Activated CD4-positive, alpha-beta T cell treated with anti-CD3 and anti-CD28 coated beads, Interleukin-2, amount 50 U/mL, for 1 hour (primary cell): ENCODE results near the gene SMG7.

Experiments used
- DNase-seq: peaks from one replicate; pipeline ENCODE4 v3.0.0-alpha.2; 2020

The SMG7 gene

DNA sequence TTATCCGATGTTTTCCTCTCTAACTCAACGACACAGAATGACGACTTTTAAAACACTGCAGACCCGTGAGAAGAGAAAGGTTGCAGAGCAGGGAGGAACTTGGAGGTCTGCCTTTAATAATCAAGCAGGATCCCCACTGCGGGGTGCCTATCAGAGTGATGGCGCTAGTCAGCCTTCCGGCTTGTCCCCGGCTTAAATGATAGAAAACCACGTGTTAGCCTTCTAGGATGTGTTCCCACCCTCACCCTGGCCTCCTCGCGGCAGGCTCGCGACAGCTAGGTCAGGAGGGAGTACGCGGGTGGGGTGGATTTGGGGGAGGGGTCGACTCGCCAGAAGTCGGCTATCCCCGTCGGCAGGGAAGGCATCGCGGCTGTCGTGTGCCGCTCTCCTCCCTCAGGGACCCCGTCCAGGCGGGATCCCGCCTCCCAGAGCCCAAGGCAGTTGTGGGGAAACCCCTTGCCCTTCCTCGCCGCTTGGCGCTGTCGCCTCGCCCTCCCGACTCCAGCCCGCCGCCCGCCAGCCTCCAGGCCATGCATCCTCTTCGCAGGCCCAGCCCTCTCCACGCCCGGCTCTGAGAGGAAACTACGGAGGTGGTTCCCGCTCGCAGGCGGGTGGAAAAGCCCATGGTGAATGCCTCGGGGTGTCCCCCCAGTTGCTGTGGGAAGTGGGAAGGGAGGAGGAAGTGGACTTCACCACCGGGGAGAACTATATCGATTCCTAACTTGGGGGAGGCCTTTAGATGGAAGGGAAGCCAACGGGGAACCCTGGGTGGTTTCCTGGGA, 1.1 kb upstream of the SMG7 start:
- DNase-seq = peak; percentile 51

DNA sequence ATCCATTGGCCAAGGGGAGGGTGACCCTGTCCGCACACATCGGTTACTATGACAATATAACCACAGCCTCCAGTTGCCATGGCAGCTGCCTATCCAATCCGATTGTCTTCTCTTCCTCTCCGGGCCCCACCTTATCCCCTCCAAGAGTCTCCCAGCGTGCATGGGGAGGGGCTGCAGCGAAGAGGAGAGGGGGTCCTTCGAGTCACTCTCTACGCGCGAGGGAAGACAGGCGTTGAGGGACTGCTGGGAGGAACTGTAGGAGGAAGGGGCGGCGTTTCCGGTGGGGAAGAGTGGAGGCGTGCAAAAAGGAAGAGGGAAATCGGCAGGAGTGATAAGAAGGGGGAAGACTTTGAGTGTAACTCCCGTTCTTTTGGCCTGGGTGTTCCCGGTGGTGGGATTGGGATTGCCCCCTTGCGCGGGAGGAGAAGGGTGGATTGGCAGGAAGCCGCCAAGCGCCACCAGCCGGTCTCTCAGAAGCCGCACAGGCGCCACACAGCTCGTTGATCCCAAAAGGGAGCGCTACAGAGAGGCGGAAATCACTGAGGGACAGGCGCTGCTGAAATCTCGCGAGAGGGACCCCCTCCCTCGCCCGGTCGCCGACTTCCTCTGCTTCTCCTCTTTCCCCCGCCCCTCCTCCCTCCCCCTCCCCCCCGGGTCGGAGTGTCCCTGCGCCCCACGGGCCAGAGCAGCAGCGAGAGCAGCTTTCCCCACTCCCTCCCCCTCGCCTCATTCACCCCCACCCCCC, 384 bp upstream of the SMG7 start:
- DNase-seq = peak; percentile 98

DNA sequence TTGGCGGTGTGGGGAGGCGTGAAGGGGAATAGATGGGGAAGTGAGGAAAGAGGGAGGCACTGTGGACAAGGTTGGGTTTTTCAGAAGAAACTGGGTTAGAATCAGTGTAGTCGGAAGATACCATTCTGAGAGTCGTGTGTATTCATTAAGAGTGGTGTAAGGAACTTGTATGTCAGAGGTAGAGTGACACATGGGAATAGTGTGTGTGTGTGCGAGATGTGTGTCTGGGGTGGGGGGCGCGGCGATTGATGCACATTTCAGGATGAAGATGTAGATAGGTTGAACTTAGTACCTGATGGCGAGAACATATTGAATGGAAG, 878 bp downstream of the SMG7 start:
- no peak for DNase-seq

DNA sequence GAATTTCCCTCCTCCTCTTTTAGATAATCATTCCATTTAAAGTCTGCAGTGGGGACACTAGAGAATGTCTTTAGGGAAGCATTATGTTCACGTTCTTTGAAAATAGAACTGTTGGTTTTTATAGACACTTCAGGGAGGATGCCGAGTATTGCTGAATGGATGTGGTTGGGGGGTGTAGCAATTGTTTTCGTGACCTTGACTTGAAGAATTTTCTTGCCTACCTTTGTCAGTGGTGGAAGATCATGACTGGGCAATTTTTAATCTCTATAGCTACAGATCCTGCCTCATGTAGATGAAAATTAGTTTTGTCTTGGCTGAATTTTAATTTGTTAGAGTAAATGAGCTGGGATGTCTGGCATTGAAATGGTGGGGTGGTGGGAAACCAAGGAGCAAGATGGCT, 3.8 kb downstream of the SMG7 start:
- no peak for DNase-seq

DNA sequence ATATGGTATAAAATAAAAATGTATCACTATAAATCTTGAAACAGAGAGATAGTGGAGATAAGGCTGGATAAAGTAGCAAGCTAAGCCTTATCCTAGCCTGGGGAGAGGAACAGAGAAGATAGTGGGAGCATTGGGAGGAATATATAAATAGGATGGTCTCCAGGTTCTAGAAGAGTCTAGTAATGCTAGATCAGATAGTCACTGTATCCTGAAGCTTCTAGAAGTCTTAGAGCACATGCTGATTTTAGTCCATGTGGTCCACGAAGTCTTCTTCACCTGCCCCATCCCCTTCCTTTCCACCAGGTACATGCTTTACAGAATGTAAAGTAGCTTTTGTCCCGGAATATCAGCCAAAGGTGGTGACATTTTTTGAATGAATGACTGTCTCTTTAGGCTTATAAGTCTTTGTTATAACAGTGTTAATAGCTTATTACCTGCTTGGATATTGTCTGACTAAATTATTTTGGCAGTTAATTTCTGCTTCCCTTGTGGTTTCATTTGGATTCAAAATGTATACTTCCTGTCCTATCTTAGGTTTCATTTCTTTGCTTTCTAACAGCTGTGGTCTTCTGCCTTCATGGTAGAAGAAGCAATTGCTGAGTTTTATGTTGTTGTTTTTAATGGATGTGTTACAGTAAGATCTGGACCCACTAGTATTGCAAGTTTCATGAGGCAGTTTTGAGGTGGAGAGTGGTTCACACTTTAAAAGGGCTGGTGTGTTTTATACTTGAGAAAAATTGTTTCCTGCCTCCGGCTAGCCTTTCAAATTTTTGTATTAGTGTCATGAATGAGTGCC, 5.9 kb downstream of the SMG7 start:
- DNase-seq = no peak

DNA sequence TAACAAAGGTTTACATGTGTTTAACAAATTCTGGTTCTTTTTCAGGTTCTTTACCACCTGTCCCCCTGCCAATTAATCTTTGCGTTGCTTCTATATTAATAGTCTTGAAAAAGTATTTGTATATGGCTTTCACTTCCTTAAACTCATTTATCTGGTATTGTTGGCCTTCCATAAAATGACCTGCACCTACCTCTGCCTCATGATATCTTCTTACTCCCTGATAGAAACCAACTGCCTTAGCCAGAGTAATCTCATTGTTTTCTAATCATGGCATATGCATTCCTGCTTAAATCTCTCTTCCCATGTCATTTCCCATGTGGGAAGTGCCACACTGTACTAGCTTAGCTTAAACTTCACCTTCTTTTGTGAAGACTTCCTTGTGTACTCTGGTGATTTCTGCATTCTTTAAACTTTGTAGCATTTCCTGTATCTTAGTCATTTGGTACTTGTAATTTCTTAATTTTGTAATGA, 8.7 kb downstream of the SMG7 start:
- DNase-seq = no peak

DNA sequence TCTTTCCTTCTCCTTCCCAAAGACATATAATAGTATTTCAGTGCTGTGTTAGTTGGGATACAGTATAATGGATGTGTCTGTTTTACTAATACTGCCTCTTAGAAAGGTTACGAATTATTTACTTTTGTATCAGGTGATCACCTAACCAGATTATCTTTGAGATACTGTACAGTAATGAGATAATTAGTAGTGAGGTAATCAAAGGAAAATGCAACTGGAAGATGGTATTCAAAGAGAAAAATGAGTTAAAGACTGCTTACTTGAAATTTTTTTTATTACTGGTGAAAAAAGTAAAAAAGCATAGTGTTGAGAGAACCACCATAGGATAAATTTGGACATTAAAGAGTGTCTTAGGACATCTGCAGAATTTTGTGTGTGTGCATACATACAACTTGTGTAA, 10.9 kb downstream of the SMG7 start:
- DNase-seq = no peak

DNA sequence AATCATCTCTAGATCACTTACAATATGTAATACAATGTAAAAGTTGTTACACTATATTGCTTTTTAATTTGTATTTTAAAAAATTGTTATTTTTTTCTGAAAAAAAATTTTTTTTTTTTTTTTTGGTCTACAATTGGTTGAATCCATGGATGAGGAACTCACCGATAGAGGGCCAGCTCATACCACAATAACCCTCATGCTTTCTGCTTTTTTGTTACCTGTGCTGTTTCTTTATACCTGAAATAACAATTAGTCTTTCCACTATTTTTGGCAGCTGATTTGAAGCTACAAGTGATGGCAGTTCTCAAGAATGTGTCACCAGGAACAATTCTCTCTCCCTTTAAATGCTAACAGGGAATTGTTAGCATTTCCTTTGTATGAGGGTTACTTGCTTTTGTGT, 12.0 kb downstream of the SMG7 start:
- DNase-seq = no peak

DNA sequence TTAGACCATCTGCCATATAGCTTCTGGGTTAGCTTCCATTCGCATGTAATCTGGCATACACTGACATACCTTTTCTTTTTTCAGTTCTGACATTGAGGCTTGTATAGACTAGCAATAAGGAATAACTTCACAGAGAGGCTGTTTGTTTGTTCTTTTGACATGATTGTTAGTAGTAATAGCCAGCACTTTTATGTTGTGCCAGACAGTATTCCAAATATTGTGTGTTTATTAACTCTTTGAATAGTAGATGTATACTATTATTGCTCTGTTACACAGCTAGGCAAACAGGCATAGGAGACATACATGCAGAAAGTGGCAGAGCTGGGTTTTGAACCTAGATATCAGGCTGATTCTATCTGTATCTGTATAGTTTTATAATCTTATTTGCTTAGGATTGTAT, 12.6 kb downstream of the SMG7 start:
- DNase-seq = no peak

DNA sequence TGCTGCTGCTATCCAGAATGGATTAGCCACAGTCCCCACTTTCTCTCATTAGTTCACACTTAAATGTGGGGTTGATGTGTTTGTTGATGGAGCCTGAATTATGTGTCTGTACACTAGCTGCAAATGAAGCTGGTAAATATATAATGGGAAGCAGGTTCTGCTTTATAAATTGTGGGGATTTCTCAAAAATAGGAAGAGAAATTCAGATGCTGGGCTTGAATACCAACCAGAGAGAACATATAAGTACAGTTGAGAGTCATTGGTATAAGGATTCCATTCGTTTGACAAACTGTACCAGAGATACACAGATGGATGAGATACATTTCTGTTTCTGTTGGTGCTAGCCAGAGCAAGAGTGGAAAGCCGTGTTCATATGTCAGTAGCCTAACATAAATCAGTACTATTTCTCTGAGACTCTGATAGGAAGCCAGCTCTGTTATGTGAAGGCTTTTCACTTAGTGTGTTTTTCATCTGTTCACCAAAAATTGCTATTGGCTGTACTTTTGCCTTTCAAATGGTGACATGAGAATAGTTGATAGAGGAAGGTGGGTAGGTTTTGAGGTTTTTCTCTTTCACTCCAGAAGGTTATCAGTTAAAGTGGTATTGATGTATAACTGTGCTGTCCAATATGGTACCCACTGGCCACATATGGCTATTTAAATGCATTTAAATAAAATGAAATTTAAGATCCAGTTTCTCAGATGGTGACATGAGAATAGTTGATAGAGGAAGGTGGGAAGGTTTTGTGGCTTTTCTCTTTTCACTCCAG, 15.6 kb downstream of the SMG7 start:
- DNase-seq = no peak

DNA sequence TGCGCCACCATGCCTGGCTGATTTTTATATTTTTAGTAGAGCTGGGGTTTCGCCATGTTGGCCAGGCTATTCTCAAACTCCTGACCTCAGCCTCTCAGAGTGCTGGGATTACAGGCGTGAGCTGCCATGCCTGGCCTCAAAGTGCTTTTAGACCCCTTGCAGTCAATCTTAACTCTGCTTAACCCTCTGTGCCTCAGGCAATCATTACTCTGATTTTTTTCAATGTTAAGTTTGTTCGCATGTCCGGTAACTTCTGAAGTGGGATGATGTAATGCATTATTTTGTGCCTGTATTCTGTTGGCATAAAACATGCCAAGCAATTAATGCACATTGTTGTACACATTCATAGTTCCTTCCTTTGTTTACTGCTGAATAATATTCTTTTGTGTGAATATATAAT, 18.6 kb downstream of the SMG7 start:
- no peak for DNase-seq

DNA sequence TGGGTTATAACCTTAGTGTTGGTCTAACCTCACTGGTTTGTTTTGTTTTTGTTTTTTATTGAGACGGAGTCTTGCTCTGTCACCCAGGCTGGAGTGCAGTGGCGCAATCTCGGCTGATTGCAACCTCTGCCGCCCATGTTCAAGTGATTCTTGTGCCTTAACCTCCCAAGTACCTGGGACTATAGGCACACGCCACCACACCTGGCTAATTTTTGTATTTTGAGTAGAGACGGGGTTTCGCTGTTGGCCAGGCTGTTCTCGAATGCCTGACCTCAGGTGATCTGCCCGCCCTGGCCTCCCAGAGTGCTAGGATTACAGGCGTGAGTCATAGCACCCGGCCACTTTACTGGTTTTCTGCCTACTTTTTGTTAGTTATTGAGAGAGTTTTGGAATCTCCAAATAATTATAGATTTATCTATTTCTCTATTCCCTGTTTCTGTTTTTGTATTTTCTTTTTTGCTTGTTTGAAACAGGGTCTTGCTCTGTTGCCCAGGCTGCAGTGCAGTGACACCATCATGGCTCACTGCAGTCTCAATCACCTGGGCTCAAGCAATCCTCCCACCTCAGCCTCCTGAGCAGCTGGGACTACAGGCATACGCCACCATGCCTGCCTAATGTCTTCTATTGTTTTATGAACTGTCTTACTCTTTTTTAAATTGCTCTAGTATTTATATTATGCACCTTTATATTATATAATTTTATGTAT, 21.4 kb downstream of the SMG7 start:
- DNase-seq = no peak

DNA sequence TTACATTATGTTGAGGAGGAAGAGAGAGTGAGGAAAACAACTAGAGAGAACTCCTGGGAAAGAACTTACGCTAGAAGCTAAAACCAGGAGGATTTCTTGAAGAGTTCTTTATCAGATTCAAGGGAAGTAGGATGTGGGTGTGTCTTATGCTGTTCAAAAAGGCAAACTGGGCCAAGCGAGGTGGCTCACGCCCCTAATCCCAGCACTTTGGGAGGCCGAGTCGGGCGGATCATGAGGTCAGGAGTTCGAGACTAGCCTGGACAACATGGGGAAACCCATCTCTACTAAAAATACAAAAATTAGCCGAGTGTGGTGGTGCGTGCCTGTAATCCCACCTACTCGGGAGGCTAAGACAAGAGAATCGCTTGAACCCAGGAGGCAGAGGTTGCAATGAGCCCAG, 23.1 kb downstream of the SMG7 start:
- DNase-seq = no peak

DNA sequence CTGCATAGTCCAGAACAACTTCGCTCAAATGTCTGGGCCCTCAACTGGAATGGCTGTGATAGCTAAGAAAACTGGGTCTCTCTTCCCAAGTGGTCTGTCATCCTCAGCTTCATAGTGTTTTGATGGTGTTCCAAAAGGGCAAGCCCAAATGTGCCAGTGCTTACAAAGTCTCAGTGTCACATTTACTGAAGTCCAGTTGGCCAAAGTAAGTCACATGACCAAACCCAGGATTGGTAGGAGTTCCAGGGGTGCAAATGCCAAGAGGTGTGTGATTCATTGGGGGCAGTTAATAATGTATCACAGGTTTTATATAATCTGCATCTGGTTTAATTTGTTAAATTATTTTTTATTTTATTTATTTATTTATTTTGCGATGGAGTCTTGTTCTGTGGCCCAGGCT, 24.9 kb downstream of the SMG7 start:
- no peak for DNase-seq

DNA sequence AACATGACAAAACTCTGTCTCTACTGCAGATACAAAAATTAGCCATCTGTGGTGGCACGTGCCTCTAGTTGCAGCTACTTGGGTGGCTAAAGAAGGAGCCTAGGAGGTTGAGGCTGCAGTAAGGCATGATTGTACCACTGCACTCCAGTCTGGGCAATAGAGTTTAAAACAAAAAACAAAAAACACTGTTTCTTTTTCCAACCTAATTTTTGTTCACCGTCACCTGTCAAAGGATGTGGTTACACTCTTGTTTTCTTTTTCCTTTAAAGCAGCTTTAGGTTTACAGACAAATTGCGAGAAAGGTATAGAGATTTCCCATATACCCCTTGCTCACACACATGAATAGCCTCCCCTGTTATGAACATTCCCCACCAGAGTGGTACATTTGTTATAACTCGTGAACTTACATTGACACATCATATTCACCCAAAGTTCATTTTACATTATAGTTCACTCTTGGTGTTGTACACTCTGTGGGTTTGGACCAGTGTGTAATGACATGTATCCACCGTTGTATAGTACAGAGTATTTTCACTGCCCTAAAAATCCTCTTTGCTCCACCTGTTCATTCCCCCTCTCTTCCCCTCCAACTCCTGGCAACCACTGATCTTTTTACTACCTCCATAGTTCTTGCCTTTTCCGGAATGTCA, 26.2 kb downstream of the SMG7 start:
- DNase-seq = no peak

DNA sequence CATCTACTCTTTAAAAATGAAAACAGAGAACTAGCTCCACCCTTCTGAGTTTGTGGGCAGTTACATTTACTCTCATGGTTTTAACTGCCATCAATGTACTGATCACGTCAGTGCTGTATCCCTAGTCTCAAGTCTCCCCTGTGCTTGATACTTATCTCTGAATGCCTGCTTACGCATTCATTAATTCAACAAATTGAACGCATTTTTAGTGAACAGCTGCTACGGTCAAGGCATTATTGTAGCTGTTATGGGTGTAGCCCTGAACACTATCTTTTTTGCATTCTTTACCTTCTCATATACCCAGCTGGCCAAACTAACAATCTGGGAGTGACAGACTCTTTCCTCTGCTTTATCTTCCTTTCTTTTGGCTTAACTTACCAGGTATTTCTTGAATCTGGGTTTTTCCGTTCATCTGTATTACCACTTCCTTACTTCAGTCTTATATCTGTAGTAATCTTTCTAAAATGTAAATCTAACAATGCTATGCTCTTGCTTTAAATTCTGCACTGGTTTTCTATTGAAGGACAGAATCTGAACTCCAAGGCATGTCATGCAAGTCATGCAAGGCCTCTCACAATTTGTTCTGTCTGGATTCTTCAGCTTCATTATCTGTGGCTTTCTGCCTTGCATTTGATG, 33.3 kb downstream of the SMG7 start:
- DNase-seq = no peak

DNA sequence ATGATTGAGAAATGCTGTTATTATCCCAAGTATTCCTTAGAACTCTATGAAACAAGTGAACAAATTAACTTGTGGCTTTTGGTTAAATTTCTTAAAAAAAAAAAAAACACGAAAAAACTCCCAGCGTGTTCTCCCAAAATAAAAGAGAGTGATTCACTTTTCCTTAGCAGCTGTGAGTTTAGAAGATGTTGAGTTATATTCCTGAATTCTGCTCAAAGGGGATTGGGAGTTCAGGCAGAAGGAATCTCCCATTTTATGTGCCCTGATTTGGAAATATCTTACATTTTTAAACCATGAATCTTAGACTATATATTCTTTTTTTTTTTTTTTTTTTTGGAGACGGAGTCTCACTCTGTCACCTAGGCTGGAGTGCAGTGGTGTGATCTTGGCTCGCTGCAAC, 34.3 kb downstream of the SMG7 start:
- DNase-seq = no peak

DNA sequence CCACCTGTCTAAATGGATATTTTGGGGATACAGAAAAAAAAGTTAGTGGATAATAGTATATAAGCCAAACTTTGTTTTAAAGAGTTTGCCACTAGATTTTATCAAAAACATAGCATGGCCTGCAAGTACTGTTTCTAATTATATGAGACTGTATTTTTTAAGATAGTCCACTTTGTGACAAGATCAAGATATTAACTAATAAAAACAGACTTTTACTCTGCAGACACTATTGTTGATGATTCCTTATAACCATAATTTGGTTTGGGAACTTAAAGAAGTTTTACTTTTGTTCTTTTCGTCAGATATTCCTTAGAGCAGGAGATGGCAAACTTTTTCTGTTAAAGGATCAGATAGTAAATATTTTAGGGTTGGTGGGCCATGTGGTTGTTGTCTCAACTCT, 36.4 kb downstream of the SMG7 start:
- DNase-seq = no peak

DNA sequence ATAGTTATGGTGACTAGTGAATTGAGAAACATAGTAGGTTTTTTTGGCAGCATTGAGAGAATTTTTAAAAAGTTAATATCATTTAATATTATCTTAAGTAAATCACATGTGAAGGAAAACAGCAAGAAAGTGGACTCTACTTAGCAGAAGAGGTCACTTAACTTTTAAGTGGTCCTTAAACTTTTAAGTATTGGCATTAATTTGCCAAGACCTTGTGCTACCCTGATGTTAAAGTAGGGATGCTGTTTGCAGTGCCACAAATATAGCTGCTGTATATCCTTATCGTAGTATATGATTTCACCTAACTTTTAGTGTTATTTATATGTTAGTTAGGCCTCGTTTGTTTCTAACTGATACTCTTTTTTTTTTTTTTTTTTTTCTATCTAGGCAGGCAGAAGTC, 40.2 kb downstream of the SMG7 start:
- no peak for DNase-seq

DNA sequence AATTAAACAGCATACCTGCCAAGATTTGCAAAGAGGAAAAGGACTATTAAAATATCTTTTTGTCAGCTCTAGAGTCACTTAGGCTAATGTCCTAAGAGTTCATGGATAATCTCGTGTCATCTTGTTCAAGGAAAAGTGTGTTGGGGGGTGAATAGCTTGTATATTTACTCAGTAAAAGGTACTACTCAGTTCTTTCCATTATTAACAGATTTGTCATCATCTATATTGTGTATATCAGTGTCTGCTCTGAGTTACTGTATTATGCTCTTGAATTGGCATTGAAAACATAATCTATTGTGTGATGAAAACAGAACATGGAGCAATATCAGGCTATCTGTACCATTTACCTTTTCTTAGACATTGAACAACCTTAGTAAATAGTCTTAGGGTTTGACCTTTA, 41.9 kb downstream of the SMG7 start:
- no peak for DNase-seq

DNA sequence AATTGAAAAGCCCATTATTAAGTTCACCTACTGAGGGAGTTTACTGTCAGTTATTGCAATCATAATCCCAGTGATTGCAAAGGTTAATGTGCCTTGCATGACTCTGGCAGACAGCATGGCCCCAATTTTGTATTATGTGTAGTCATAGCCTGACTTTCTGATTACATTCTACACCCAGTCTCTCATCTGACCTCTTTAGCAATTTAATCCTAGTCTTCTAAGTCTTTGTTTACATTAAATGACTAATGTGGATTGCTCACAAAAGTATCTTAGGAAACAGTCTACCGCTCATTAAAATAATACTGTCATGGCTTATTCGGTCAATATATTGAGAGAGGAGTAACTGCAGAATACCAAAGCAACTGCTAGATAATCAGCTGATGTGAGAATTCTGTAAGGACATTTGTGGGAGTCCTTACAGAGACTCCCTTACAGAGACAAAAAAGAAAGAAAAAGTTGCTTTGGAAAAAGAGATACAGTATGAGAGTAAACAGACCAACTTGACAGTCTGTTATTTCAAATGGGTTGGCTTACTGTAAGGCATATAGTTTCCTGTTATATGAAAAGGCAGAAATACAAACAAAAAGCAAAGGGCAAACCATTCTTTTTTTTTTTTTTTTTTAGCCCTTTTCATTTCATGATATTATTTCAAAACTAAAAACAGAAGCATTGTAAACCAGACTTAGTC, 42.8 kb downstream of the SMG7 start:
- DNase-seq = no peak
